HG03095 (cell line): ENCODE data around the gene ZNF280B.
"Not testable (repeated sequence)": the region's sequence is repeated elsewhere in the genome, so short reads cannot be mapped to it uniquely, and the experiment has no call there.

Experiments
- ATAC-seq: cut with Tn5 transposase; IDR thresholded peaks from one replicate; pipeline ENCODE4 v1.9.1; 2021; ENCODE audit warnings: moderate library complexity; ENCODE audit not compliant: unreplicated experiment

The ZNF280B gene

GRCh38 chr22:22510833-22511232, 2.3 kb upstream of the ZNF280B start:
- not testable (repeated sequence) for ATAC-seq

- not testable (repeated sequence) for ATAC-seq
Observed at GRCh38 chr22:22509912-22510311, 1.4 kb upstream of the ZNF280B start.

- no peak for ATAC-seq
Observed at GRCh38 chr22:22507743-22508273, 734 bp downstream of the ZNF280B start.

GRCh38 chr22:22506736-22507135, 1.8 kb downstream of the ZNF280B start:
- ATAC-seq: no peak

GRCh38 chr22:22498267-22498666, 10.3 kb downstream of the ZNF280B start:
- ATAC-seq: no peak

GRCh38 chr22:22491589-22491988, 17.0 kb downstream of the ZNF280B start:
- not testable (repeated sequence) for ATAC-seq

- ATAC-seq: no peak
Observed at GRCh38 chr22:22488736-22489135, 19.8 kb downstream of the ZNF280B start.

- no peak for ATAC-seq
Observed at GRCh38 chr22:22487869-22488597, 20.5 kb downstream of the ZNF280B start.

- no peak for ATAC-seq
Observed at GRCh38 chr22:22487059-22487458, 21.5 kb downstream of the ZNF280B start.

GRCh38 chr22:22486132-22486899, 22.2 kb downstream of the ZNF280B start:
- ATAC-seq: no peak

- no peak for ATAC-seq
Observed at GRCh38 chr22:22485524-22485923, 23.0 kb downstream of the ZNF280B start.

- no peak for ATAC-seq
Observed at GRCh38 chr22:22484023-22484422, 24.5 kb downstream of the ZNF280B start.

GRCh38 chr22:22480940-22481339, 27.6 kb downstream of the ZNF280B start:
- ATAC-seq: no peak

GRCh38 chr22:22479999-22480532, 28.5 kb downstream of the ZNF280B start:
- ATAC-seq: no peak

GRCh38 chr22:22479116-22479515, 29.4 kb downstream of the ZNF280B start:
- ATAC-seq: no peak

GRCh38 chr22:22478470-22478869, 30.1 kb downstream of the ZNF280B start:
- no peak for ATAC-seq

GRCh38 chr22:22474733-22475132, 33.8 kb downstream of the ZNF280B start:
- ATAC-seq: no peak

- not testable (repeated sequence) for ATAC-seq
Observed at GRCh38 chr22:22471104-22471503, 37.4 kb downstream of the ZNF280B start.

GRCh38 chr22:22469527-22469926, 39.0 kb downstream of the ZNF280B start:
- ATAC-seq: no peak

GRCh38 chr22:22468794-22469469, 39.6 kb downstream of the ZNF280B start:
- not testable (repeated sequence) for ATAC-seq

- ATAC-seq: no peak
Observed at GRCh38 chr22:22467112-22467511, 41.4 kb downstream of the ZNF280B start.
